HepG2 (cell line): ENCODE results near the gene INKA1. TPM values are rescaled to one million over a fixed set of nuclear protein-coding genes. Genes with fewer than 3 reads are reported as not detected.
A peak's percentile ranks its signal among the peaks of the same experiment; 100 is the strongest.

Experiments
- ATAC-seq: fragments of 200-7000 bp; cut with Tn5 transposase; 3 replicates; pipeline ENCODE4 v1.9.1; 2020; ENCODE audit warnings: mild to moderate bottlenecking, moderate library complexity
- BruUV-seq: library from RNA; stranded (reverse); fragments of 400-500 nt; replicated peaks from 2 replicates; lab custom pipeline; 2021; lab: Mats Ljungman, UMichigan
- CTCF ChIA-PET: fragments of 300-600 bp; formaldehyde crosslinking; extraction: SDS; loops from one replicate; lab custom pipeline; 2021; ENCODE audit warnings: low total read pairs, inconsistent platforms, low intra/inter-chr PET ratio; lab: Yijun Ruan, JAX
- POLR2A ChIA-PET: fragments of 350-600 bp; sonication (Branson Sonifier 250); formaldehyde crosslinking; loops from one replicate; lab custom pipeline; 2020; ENCODE audit warnings: antibody characterized with exemption, inconsistent platforms; lab: Yijun Ruan, JAX
- DNase-seq: peaks from one replicate; pipeline ENCODE4 v3.0.0-alpha.2; 2015; ENCODE audit warnings: low spot score
- FAIRE-seq: peaks from 3 replicates; lab custom pipeline; 2011; peaks lifted over from hg19 to GRCh38; lab: Jason Lieb, UNC
- H2AFZ ChIP-seq: one replicate; pipeline ENCODE4 v1.6.1; 2011; ENCODE audit warnings: low read length, inconsistent platforms
- H3K27ac ChIP-seq: fragments of 300-600 bp; 3 replicates; pipeline ENCODE4 v1.8.0; 2011; ENCODE audit warnings: mixed run types, mild to moderate bottlenecking, mixed read lengths, low read length, inconsistent platforms; ENCODE audit not compliant: insufficient read depth; ENCODE audit errors: extremely low read length
- H3K27me3 ChIP-seq, 2 experiments: fragments of 200-600 bp in 1 of 2; 2 replicates in 1 of 2; 3 replicates in 1 of 2; pipeline versions ENCODE4 v1.6.0 to v1.8.0; 2011; ENCODE audit warnings: low read length in 2 of 2, mild to moderate bottlenecking in 2 of 2, moderate library complexity in 2 of 2, inconsistent platforms in 1 of 2; ENCODE audit not compliant: insufficient read depth in 2 of 2, control insufficient read depth in 1 of 2
- H3K36me3 ChIP-seq, 2 experiments: fragments of 200-600 bp in 1 of 2; replicated peaks in 1 of 2; 2 replicates in 1 of 2; 3 replicates in 1 of 2; pipeline versions ENCODE4 v1.5.1 to v1.8.0; 2011; ENCODE audit warnings: low read length in 2 of 2, inconsistent platforms in 1 of 2; ENCODE audit not compliant: insufficient read depth in 2 of 2, control insufficient read depth in 1 of 2
- H3K4me1 ChIP-seq: 2 replicates; pipeline ENCODE4 v1.5.1; 2012; ENCODE audit warnings: low read length, inconsistent platforms; ENCODE audit not compliant: insufficient read depth
- H3K4me2 ChIP-seq: 2 replicates; pipeline ENCODE4 v1.6.0; 2011; ENCODE audit warnings: low read depth, low read length, inconsistent platforms
- H3K4me3 ChIP-seq, 3 experiments: fragments of 200-600 bp in 1 of 3; sonication (generic), shearing (Covaris generic) in 1 of 3; replicated peaks in 1 of 3; 2 replicates each; pipeline ENCODE4 v1.5.1; 2011 to 2016; ENCODE audit warnings: low read length in 3 of 3, inconsistent platforms in 2 of 3, low read depth in 2 of 3, mild to moderate bottlenecking in 2 of 3, control low read depth in 1 of 3, mixed read lengths in 1 of 3; ENCODE audit not compliant: insufficient read depth in 1 of 3
- H3K79me2 ChIP-seq: one replicate; pipeline ENCODE4 v1.6.1; 2011; ENCODE audit warnings: low read length, inconsistent platforms; ENCODE audit not compliant: insufficient read depth
- H3K9ac ChIP-seq: 2 replicates; pipeline ENCODE4 v1.6.0; 2011; ENCODE audit warnings: mild to moderate bottlenecking, low read depth, low read length, inconsistent platforms; ENCODE audit not compliant: insufficient read depth
- H3K9me3 ChIP-seq: 2 replicates; pipeline ENCODE4 v1.5.1; 2012; ENCODE audit warnings: mild to moderate bottlenecking, low read length
- H4K20me1 ChIP-seq: 2 replicates; pipeline ENCODE4 v1.6.0; 2011; ENCODE audit warnings: inconsistent platforms, mild to moderate bottlenecking, low read length, moderate library complexity; ENCODE audit not compliant: insufficient read depth
- FUBP1 ChIP-seq: sonication (generic); formaldehyde crosslinking; IDR thresholded peaks from 2 replicates; pipeline ENCODE4 v1.5.1; 2020; ENCODE audit warnings: missing genetic modification reagents, mild to moderate bottlenecking, borderline replicate concordance
- GATAD2A ChIP-seq: IDR thresholded peaks from 2 replicates; pipeline ENCODE4 v1.6.1; 2016
- HOXA3 ChIP-seq: sonication (generic); formaldehyde crosslinking; IDR thresholded peaks from 2 replicates; pipeline ENCODE4 v1.5.0; 2020; ENCODE audit warnings: missing genetic modification reagents
- KDM4B ChIP-seq: sonication (generic); formaldehyde crosslinking; IDR thresholded peaks from 2 replicates; pipeline ENCODE4 v1.4.0; 2020; ENCODE audit warnings: missing genetic modification reagents
- MED13 ChIP-seq: sonication (generic); formaldehyde crosslinking; IDR thresholded peaks from 2 replicates; pipeline ENCODE4 v1.5.0; 2020; ENCODE audit warnings: missing genetic modification reagents
- MEIS1 ChIP-seq: sonication (generic); formaldehyde crosslinking; IDR thresholded peaks from 2 replicates; pipeline ENCODE4 v1.9.0; 2021; ENCODE audit warnings: mild to moderate bottlenecking, missing genetic modification reagents, moderate library complexity, borderline replicate concordance
- NR1H2 ChIP-seq: sonication (generic); formaldehyde crosslinking; IDR thresholded peaks from 2 replicates; pipeline ENCODE4 v1.8.1; 2022; ENCODE audit warnings: low read depth, missing genetic modification reagents, borderline replicate concordance
- NR3C1 ChIP-seq: sonication (generic); formaldehyde crosslinking; IDR thresholded peaks from 2 replicates; pipeline ENCODE4 v1.4.0; 2020; ENCODE audit warnings: missing genetic modification reagents
- PHF20 ChIP-seq: sonication (generic); formaldehyde crosslinking; IDR thresholded peaks from 2 replicates; pipeline ENCODE4 v1.5.0; 2020; ENCODE audit warnings: mild to moderate bottlenecking, missing genetic modification reagents
- SALL1 ChIP-seq: sonication (generic); formaldehyde crosslinking; IDR thresholded peaks from 2 replicates; pipeline ENCODE4 v1.8.0; 2022; ENCODE audit warnings: mild to moderate bottlenecking, missing genetic modification reagents
- TOE1 ChIP-seq: sonication (generic); formaldehyde crosslinking; IDR thresholded peaks from 2 replicates; pipeline ENCODE4 v1.4.0; 2020; ENCODE audit warnings: mild to moderate bottlenecking, missing genetic modification reagents
- ZBTB33 ChIP-seq: sonication (generic); formaldehyde crosslinking; IDR thresholded peaks from 2 replicates; pipeline ENCODE4 v1.4.0; 2020; ENCODE audit warnings: missing genetic modification reagents
- ZNF292 ChIP-seq: sonication (generic); formaldehyde crosslinking; IDR thresholded peaks from 2 replicates; pipeline ENCODE4 v1.8.1; 2022; ENCODE audit warnings: mild to moderate bottlenecking, low read depth, missing genetic modification reagents, borderline replicate concordance
- ZNF382 ChIP-seq: sonication (generic); formaldehyde crosslinking; IDR thresholded peaks from 2 replicates; pipeline ENCODE4 v1.5.0; 2020; ENCODE audit warnings: missing genetic modification reagents, mild to moderate bottlenecking, borderline replicate concordance
- ZNF768 ChIP-seq: sonication (generic); formaldehyde crosslinking; IDR thresholded peaks from 2 replicates; pipeline ENCODE4 v1.4.0; 2020; ENCODE audit warnings: missing genetic modification reagents
- WGBS: methylation state at CpG from one replicate; pipeline ENCODE4 v1.1.6; 2017; ENCODE audit warnings: low lambda C conversion rate; 5-methylcytosine and 5-hydroxymethylcytosine counted together
- in situ Hi-C: cut with HindIII; loops from 2 replicates; pipeline ENCODE4 v1.10.0; 2017; ENCODE audit warnings: low pct_unique_long_range_greater_than_20kb; ENCODE audit not compliant: extremely low pct_ligation_motif_present
- intact Hi-C: fragments of 100-400 bp; cut with micrococcal nuclease; formaldehyde crosslinking; loops from one replicate; pipeline ENCODE4 v1.10.0; 2022; ENCODE audit not compliant: unreplicated experiment
- polyA plus RNA-seq, 8 experiments: library from polyadenylated mRNA; depleted of rRNA in 3 of 8; stranded (reverse) in 7 of 8; unstranded in 1 of 8; fragments of >200 nt; fragmentation: Illumina TruSeq in 4 of 8; extraction: Trizol in 4 of 8; gene quantifications; 2 replicates each; pipeline versions ENCODE4 v1.2.1 to v1.2.3, GENCODE V29; 2011 to 2016; ENCODE audit warnings: low read depth in 4 of 8, missing spikeins in 1 of 8, mixed read lengths in 1 of 8; ENCODE audit not compliant: insufficient read depth in 1 of 8
- total RNA-seq, 5 experiments: library from RNA; depleted of rRNA; stranded (reverse); fragments of >200 nt; fragmentation: Illumina TruSeq; extraction: Trizol; gene quantifications; 2 replicates each; pipeline ENCODE4 v1.2.3, GENCODE V29; 2016; ENCODE audit warnings: low read depth in 1 of 5
- TF ChIP-seq, protein P1 (sequence below): sonication (generic); formaldehyde crosslinking; IDR thresholded peaks from 2 replicates; pipeline ENCODE4 v1.4.0; 2020; ENCODE audit warnings: missing genetic modification reagents

Gene INKA1
- total and polyA plus RNA-seq, 2 of the 13 experiments (the other 11 are each of a cell fraction or from before 2014, with no cell fraction given) = 0.22 to 0.41 TPM

- peak; percentile 12; the same call in 1 of the 2 replicates for TF ChIP-seq MEIS1 (CRISPR knock-in tag)
- no peak for TF ChIP-seq ZNF382
- peak; percentile 8; the same call in 1 of the 2 replicates for TF ChIP-seq ZNF768 (CRISPR knock-in tag)
- TF ChIP-seq GATAD2A (CRISPR knock-in tag) = no peak
- TF ChIP-seq FUBP1 (CRISPR knock-in tag) = no peak
- 0 out of 2 replicates have a peak, but pooled peaks have one; percentile 25 for TF ChIP-seq ZBTB33 (CRISPR knock-in tag)
Measured at GRCh38 chr3:49812916-49813496, 9.9 kb downstream of the INKA1 start (continued).

GRCh38 chr3:49813497-49814174 is 10.6 kb downstream of the INKA1 start, which contains the start of gene UBA7:
UBA7 (minus strand) TSS chr3:49813953; CDS start chr3:49813787, 166 bp downstream.
- ATAC-seq (peak; percentile 95), FAIRE-seq (peak; percentile 84), DNase-seq (peak; percentile 74)
- Histone ChIP-seq H3K4me2 (peak within 1 kb of the TSS; percentile 80), H3K36me3 (no peaks in the 10 kb centered on the region; a peak in 1 of 5 replicates), H3K4me1 (peaks cover 17% of the 10 kb centered on the region), H3K4me3 (peak within 1 kb of the TSS; percentile 48 to 67 (median 56)), H3K9me3 (no peaks in the 10 kb centered on the region), H3K27me3 (no peaks in the 10 kb centered on the region), H3K27ac (peak within 1 kb of the TSS; percentile 64), H4K20me1 (no peaks in the 10 kb centered on the region), H2AFZ (peak within 1 kb of the TSS; percentile 89), H3K9ac (peak within 1 kb of the TSS; percentile 57), H3K79me2 (no peaks in the 10 kb centered on the region)
- WGBS = 0% methylated on average over 3 of the region's 9 CpGs
- POLR2A ChIA-PET = interaction anchor here (0.8 to 1.8 kb wide), 9 partner anchors 8 to 274 kb away, joined by 3 to 15 read pairs (median 5); partner anchors contain the start of genes INKA1, IP6K1 and MON1A
- CTCF ChIA-PET = no interaction called here
- in situ Hi-C loops = no loop called here
- intact Hi-C loops = no loop called here
- no TSS peak for BruUV-seq
- peak; percentile 31; the same call in 1 of the 2 replicates for TF ChIP-seq GATAD2A (CRISPR knock-in tag)
- peak; percentile 81 for TF ChIP-seq PHF20 (CRISPR knock-in tag)
- no peak for TF ChIP-seq NR3C1 (CRISPR knock-in tag)
- no peak for TF ChIP-seq MED13 (CRISPR knock-in tag)
- peak; percentile 70; the same call in 1 of the 2 replicates for TF ChIP-seq ZNF292 (CRISPR knock-in tag)
- 0 out of 2 replicates have a peak, but pooled peaks have one; percentile 24 for TF ChIP-seq TOE1 (CRISPR knock-in tag)
- TF ChIP-seq, protein P1, sequence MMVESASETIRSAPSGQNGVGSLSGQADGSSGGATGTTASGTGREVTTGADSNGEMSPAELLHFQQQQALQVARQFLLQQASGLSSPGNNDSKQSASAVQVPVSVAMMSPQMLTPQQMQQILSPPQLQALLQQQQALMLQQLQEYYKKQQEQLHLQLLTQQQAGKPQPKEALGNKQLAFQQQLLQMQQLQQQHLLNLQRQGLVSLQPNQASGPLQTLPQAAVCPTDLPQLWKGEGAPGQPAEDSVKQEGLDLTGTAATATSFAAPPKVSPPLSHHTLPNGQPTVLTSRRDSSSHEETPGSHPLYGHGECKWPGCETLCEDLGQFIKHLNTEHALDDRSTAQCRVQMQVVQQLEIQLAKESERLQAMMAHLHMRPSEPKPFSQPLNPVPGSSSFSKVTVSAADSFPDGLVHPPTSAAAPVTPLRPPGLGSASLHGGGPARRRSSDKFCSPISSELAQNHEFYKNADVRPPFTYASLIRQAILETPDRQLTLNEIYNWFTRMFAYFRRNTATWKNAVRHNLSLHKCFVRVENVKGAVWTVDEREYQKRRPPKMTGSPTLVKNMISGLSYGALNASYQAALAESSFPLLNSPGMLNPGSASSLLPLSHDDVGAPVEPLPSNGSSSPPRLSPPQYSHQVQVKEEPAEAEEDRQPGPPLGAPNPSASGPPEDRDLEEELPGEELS (CRISPR knock-in tag) = peak; percentile 31; the same call in 1 of the 2 replicates
- TF ChIP-seq KDM4B (CRISPR knock-in tag) = no peak
- peak; percentile 49; the same call in 1 of the 2 replicates for TF ChIP-seq HOXA3 (CRISPR knock-in tag)
- TF ChIP-seq NR1H2 (CRISPR knock-in tag) = no peak
- peak; percentile 51 for TF ChIP-seq SALL1
